Stimulated activated CD8-positive, alpha-beta memory T cell treated with anti-CD3 and anti-CD28 coated beads, Interleukin-12 subunit alpha, Interleukin-12 subunit beta, amount 100 ng/mL, for 24 hours (primary cell): ENCODE data around the gene OTOL1.
"Not testable (repeated sequence)": the region's sequence is repeated elsewhere in the genome, so short reads cannot be mapped to it uniquely, and the experiment has no call there.

Experiments used
- DNase-seq: peaks from one replicate; pipeline ENCODE4 v3.0.0-alpha.2; 2020; ENCODE audit errors: extremely low read depth

OTOL1 gene

DNA sequence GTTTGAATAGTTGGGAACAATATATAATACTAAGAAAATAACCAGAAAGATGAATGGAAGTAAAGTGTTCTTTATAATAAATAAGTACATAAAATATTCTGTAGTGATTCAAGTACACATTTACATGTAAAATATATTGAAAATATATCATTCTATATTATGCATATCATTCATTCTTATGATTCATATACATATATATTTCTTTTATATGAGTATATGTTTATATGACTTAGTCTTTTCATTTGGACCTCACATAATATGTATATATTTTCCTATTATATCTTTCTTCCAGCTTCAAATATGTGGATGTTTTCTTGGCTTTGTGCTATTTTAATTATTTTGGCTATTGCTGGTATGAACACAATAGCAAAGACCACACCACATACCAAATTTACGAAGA is at the start of gene OTOL1:
Gene OTOL1 (plus strand): TSS at position 301 of the 400 bp plus-strand sequence. CDS start 0 bp downstream, at position 301.
- DNase-seq, result no peak

GRCh38 chr3:161449785-161450184 is 46.8 kb upstream of the OTOL1 start:
- DNase-seq, result no peak

DNA sequence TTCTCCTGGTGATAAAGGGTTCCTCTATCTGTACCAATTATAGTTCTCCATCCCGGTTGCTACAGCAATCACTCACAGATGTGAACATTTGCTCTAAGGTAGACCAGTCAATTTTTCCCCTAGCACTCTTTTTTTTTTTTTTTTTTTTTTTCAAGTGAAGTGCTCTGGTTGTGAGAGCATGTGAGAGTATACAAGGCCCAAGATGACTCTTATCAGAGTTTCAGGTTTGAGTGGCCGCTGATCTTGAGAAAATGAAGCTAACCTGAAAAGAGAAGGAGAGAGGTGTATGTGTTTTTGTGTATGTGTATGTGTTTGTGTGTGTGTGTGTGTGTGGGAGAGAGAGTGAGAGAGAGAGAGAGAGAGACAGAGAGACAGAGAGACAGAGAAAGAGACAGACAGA is 44.4 kb upstream of the OTOL1 start:
- DNase-seq, result no peak

DNA sequence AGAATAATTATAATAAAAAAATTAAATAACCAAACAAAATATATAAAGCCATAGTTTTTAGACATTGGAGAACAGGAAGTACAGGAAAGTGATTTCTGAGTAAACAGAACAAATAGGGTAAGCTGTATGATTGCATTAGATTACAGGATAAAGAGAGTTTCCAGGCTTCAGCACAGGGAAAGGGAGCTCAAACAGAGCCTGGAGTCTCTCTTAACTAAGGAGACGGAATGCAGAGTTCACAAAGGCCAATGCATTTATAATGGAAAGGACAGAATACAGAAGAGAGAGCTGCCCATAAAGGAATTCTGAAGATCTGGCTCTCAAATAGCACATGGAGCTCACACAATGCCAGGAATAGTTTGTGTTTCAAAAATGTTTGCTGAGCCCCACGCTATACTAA is 42.0 kb upstream of the OTOL1 start:
- no peak for DNase-seq

DNA sequence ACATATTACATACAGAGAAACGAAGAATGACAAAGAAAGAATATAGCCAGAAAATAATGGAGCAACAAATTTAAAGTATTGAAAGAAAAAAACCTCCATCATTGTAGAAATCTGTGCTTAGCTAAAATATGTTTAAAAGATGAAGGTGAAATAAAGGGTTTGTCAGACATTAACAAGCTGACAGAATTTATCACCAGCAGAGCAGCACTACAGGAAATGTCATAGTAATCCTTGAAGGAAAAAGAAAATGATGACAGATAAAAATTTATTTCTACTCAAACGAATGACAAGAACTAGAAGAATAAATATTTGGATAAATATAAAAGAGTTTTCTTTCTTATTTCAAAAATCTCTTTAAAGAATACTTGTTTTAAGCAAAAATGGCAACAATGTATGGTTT is 40.6 kb upstream of the OTOL1 start:
- DNase-seq, result no peak

DNA sequence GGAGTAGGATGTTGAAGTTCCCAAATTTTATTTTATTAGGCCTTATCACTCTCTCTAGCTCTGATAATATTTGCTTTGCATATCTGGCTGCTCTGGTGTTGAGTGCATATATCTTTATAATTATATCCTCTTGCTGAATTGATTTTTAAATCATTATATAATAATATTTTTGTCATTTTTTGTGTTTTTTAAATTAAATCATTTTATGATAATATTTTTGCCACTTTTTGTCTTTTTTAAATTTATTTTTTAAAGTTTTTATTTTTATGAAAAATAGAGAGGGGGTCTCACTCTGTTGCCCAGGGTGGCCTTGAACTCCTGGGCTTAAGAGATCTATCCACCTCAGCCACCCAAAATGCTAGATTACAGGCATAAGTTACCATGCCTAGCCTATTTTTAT is 34.5 kb upstream of the OTOL1 start:
- DNase-seq, result no peak

- DNase-seq, result no peak
Observed at GRCh38 chr3:161471211-161471610, 25.4 kb upstream of the OTOL1 start.

- DNase-seq, result no peak
Observed at GRCh38 chr3:161474139-161474538, 22.5 kb upstream of the OTOL1 start.

- no peak for DNase-seq
Observed at GRCh38 chr3:161474741-161475140, 21.9 kb upstream of the OTOL1 start.

DNA sequence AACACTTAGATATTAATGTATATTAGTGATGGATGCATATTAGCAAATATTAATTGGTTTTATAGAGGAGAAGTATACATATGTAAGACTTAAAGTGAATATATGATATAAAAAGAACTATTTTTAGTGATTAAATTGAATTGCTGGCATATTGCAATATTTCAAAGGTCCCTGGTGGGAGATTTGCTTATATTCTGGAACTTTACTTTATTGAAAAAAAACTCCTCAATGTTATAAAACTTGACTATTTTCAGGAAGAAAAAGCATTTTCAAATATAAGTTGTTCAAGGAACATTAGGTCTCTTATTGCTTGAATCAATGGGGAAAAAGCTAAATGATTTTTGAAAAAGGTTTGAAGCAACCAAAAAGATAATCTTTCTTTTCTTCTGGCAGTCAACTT is 21.4 kb upstream of the OTOL1 start:
- no peak for DNase-seq

GRCh38 chr3:161475905-161476304 is 20.7 kb upstream of the OTOL1 start:
- no peak for DNase-seq

GRCh38 chr3:161484226-161484625 is 12.4 kb upstream of the OTOL1 start:
- DNase-seq, result no peak

DNA sequence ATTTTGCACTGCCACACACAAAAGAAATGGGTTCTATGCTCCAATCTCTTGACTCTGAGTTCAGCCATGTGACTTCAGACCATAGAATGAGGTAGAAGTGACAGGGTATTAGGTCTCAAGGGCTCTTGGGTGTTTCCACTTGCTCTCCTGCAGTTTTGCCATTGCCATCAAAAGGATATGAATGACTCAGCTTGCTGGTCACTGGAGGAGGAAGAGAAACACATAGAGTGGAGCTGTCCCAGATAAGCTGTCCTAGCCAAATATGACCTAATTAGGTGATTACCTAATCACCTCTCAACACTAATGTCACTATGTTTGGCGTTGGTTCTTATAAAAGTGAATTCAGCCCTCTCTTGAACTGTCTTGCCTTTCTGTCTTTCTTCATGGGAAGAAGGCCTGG is 8.3 kb upstream of the OTOL1 start:
- DNase-seq, result not testable (repeated sequence)

- no peak for DNase-seq
Observed at GRCh38 chr3:161489395-161489794, 7.2 kb upstream of the OTOL1 start.

- not testable (repeated sequence) for DNase-seq
Observed at GRCh38 chr3:161490845-161491244, 5.8 kb upstream of the OTOL1 start.

- DNase-seq, result no peak
Observed at GRCh38 chr3:161498259-161498921, 1.8 kb downstream of the OTOL1 start.

- no peak for DNase-seq
Observed at GRCh38 chr3:161500068-161500796, 3.6 kb downstream of the OTOL1 start.

DNA sequence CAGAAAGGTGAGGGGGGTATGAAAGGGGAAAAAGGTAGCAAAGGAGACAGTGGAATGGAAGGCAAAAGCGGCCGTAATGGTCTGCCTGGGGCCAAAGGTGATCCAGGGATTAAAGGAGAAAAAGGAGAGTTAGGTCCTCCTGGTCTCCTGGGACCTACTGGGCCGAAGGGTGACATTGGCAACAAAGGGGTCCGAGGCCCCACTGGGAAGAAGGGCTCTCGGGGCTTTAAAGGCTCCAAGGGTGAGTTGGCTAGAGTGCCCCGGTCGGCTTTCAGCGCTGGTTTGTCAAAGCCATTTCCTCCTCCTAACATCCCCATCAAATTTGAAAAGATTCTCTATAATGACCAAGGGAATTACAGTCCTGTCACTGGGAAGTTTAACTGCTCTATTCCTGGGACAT is 6.7 kb downstream of the OTOL1 start:
- DNase-seq, result no peak

- DNase-seq, result no peak
Observed at GRCh38 chr3:161508852-161509477, 12.4 kb downstream of the OTOL1 start.

DNA sequence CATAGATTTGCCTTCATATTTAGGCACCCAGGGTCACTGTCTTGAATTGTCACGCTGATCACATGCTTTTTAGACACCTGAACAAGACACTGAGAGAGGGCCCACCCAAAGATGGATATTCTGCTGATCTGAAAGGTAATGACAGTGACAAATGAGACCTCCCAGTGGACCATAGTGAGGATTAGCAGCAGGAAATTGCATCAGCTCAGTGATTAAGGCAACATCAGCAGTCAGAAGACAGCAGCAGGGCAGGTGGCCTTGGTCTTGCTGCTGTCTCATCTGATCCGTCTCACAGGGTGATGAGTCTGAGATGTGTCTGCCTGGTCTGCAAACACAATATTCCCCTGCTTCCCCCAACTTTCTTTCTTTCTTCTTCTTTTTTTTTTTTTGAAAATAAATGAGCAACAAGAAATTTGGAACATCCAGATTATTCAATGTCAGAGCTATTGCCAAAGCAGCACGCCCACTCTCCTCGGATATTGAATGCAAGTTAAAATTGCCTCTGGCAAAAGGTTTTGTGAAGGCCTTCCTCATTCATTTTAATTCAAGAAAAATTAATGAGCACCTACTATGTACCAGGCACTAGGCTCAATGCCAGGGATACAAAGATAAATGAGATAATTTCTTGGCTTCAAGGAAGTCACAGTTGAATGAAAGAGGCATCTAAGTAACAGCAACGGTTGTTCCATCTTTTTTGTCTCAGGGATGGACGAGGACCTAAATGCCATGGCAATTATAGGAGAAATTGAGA is 14.1 kb downstream of the OTOL1 start:
- no peak for DNase-seq

DNA sequence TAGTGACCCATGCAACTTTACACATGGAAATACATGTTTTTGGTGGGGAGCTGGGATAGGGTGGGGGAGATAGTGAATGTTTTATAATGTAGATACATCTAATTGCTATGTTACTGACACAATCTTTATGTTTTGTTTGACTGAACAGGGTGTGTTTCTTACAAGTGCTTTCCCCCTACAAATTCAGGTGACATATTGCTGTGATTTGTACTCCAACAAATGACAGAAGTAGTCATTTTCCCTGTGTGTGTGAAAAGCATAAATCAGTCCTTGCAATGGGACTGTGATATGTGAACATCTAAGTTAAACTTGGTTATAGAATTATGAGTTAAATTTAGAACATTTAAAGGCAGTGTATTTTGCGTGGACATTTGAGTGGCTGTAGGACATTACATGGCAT is 27.3 kb downstream of the OTOL1 start:
- no peak for DNase-seq

DNA sequence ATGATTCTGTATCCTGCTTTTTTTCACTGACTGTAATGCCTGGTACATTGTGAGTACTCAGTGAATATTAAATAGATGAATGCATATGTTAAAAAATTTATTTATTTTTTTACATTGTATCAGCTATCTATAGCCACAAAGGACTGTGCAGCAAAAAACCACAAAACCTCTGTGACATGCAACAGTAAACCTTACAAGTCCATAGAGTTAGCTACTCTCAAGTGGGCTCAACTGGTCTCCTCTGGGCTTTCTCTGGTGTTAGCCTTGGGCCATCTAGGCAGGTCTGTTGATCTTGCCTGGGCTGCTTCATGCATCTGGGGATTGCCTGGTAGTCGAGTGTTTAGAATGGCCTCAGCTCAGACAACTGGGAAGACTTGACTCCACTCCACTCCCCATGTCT is 35.3 kb downstream of the OTOL1 start:
- no peak for DNase-seq
